DND-41 (cell line): Measurements from ENCODE around the gene GYS1.
A peak's percentile ranks its signal among the peaks of the same experiment; 100 is the strongest.

ENCODE experiments used
- ATAC-seq: fragments of 200-7000 bp; cut with Tn5 transposase; 3 replicates; pipeline ENCODE4 v1.9.1; 2021; ENCODE audit warnings: low read depth; ENCODE audit not compliant: insufficient read depth
- DNase-seq: peaks from one replicate; pipeline ENCODE4 v3.0.0-alpha.2; 2020
- H2AFZ ChIP-seq: 2 replicates; pipeline ENCODE4 v1.6.0; 2012; ENCODE audit warnings: low read depth, low read length
- H3K27ac ChIP-seq: 2 replicates; pipeline ENCODE4 v1.5.1; 2012; ENCODE audit warnings: low read length, inconsistent platforms
- H3K27me3 ChIP-seq: fragments of 200-600 bp; sonication (generic); 2 replicates; pipeline ENCODE4 v1.6.0; 2012; ENCODE audit warnings: low read length, mild to moderate bottlenecking, inconsistent platforms; ENCODE audit not compliant: insufficient read depth, poor library complexity
- H3K36me3 ChIP-seq: 2 replicates; pipeline ENCODE4 v1.5.1; 2012; ENCODE audit warnings: low read length, inconsistent platforms; ENCODE audit not compliant: insufficient read depth
- H3K4me1 ChIP-seq: 2 replicates; pipeline ENCODE4 v1.5.1; 2012; ENCODE audit warnings: mild to moderate bottlenecking, low read length; ENCODE audit not compliant: insufficient read depth
- H3K4me2 ChIP-seq: 2 replicates; pipeline ENCODE4 v1.6.0; 2012; ENCODE audit warnings: mild to moderate bottlenecking, moderate library complexity, low read length, inconsistent platforms; ENCODE audit not compliant: insufficient read depth
- H3K4me3 ChIP-seq, 2 experiments: fragments of 200-600 bp in 1 of 2; shearing (Covaris generic) in 1 of 2; 2 replicates each; pipeline ENCODE4 v1.5.1; 2012 to 2016; ENCODE audit warnings: inconsistent platforms in 2 of 2, low read length in 2 of 2, mild to moderate bottlenecking in 2 of 2, low read depth in 1 of 2, moderate library complexity in 1 of 2
- H3K79me2 ChIP-seq: 2 replicates; pipeline ENCODE4 v1.6.0; 2012; ENCODE audit warnings: low read length, inconsistent platforms; ENCODE audit not compliant: insufficient read depth
- H3K9ac ChIP-seq: 2 replicates; pipeline ENCODE4 v1.6.0; 2012; ENCODE audit warnings: low read depth, mild to moderate bottlenecking, inconsistent platforms, low read length, moderate library complexity
- H3K9me3 ChIP-seq: 2 replicates; pipeline ENCODE4 v1.5.1; 2012; ENCODE audit warnings: low read length, moderate library complexity, mild to moderate bottlenecking, inconsistent platforms; ENCODE audit not compliant: insufficient read depth, severe bottlenecking
- H4K20me1 ChIP-seq: 2 replicates; pipeline ENCODE4 v1.6.0; 2012; ENCODE audit warnings: low read length; ENCODE audit not compliant: insufficient read depth
- CTCF ChIP-seq: IDR thresholded peaks from 2 replicates; pipeline ENCODE4 v1.5.1; 2012; ENCODE audit warnings: borderline replicate concordance, low read length, moderate library complexity, mild to moderate bottlenecking; ENCODE audit not compliant: poor library complexity, severe bottlenecking; ENCODE audit errors: extremely low read depth
- EZH2 ChIP-seq: IDR thresholded peaks from 3 replicates; pipeline ENCODE4 v1.6.1; 2012; ENCODE audit warnings: borderline replicate concordance, low read depth, mild to moderate bottlenecking, moderate library complexity, low read length, inconsistent platforms; ENCODE audit not compliant: severe bottlenecking

The GYS1 gene

GRCh38 chr19:48990400-48990799 lies 2.7 kb downstream of the GYS1 start:
- no peak for TF ChIP-seq CTCF
- TF ChIP-seq EZH2 = no peak
- H3K9ac ChIP-seq = no peak overlapping the region
- H2AFZ ChIP-seq = no peak overlapping the region
- 0 out of 2 replicates have a peak overlapping the region, but pooled peaks have one; percentile 88 for H3K4me2 ChIP-seq
- no peak overlapping the region for H3K27ac ChIP-seq
- H3K79me2 ChIP-seq = peaks cover 44% of the 10 kb centered on the region
- ATAC-seq (no peak), DNase-seq (no peak)
- peaks cover 35% of the 10 kb centered on the region for H3K4me1 ChIP-seq
- no peaks in the 10 kb centered on the region for H3K27me3 ChIP-seq
- no peak overlapping the region for H3K4me3 ChIP-seq
- peaks cover 39% of the 10 kb centered on the region for H3K36me3 ChIP-seq
- no peaks in the 10 kb centered on the region for H3K9me3 ChIP-seq
- peaks cover 9% of the 10 kb centered on the region for H4K20me1 ChIP-seq

GRCh38 chr19:48989701-48990291 lies 3.3 kb downstream of the GYS1 start:
- Histone ChIP-seq H3K4me2 (no peak overlapping the region), H3K9me3 (no peaks in the 10 kb centered on the region), H3K27me3 (no peaks in the 10 kb centered on the region), H4K20me1 (peaks cover 3% of the 10 kb centered on the region), H3K27ac (no peak overlapping the region), H3K4me1 (peaks cover 29% of the 10 kb centered on the region), H3K79me2 (peaks cover 38% of the 10 kb centered on the region), H3K9ac (no peak overlapping the region), H3K4me3 (no peak overlapping the region), H3K36me3 (peaks cover 45% of the 10 kb centered on the region), H2AFZ (no peak overlapping the region)
- no peak for TF ChIP-seq EZH2
- TF ChIP-seq CTCF = no peak
- ATAC-seq (no peak), DNase-seq (no peak)

- no peak overlapping the region for H3K9ac ChIP-seq
- H3K79me2 ChIP-seq = peaks cover 29% of the 10 kb centered on the region
- peaks cover 48% of the 10 kb centered on the region for H3K36me3 ChIP-seq
- no peak overlapping the region for H3K4me3 ChIP-seq
- H4K20me1 ChIP-seq = peaks cover 3% of the 10 kb centered on the region; the same call in 1 of the 2 replicates
- no peak overlapping the region for H3K27ac ChIP-seq
- peaks cover 23% of the 10 kb centered on the region for H3K4me1 ChIP-seq
- DNase-seq (no peak), ATAC-seq (no peak)
- no peaks in the 10 kb centered on the region for H3K9me3 ChIP-seq
- no peak overlapping the region for H3K4me2 ChIP-seq
- TF ChIP-seq EZH2 (no peak), CTCF (no peak)
- no peaks in the 10 kb centered on the region for H3K27me3 ChIP-seq
- no peak overlapping the region for H2AFZ ChIP-seq
Measured at GRCh38 chr19:48988860-48989259, 4.2 kb downstream of the GYS1 start.

- H3K9ac ChIP-seq = no peak overlapping the region
- H3K4me3 ChIP-seq = no peak overlapping the region
- ATAC-seq (no peak), DNase-seq (no peak)
- no peak overlapping the region for H3K4me2 ChIP-seq
- no peak overlapping the region for H2AFZ ChIP-seq
- H3K9me3 ChIP-seq = no peaks in the 10 kb centered on the region
- TF ChIP-seq EZH2 (no peak), CTCF (no peak)
- H3K79me2 ChIP-seq = peaks cover 27% of the 10 kb centered on the region
- peaks cover 3% of the 10 kb centered on the region; the same call in 1 of the 2 replicates for H4K20me1 ChIP-seq
- peaks cover 52% of the 10 kb centered on the region for H3K36me3 ChIP-seq
- peaks cover 23% of the 10 kb centered on the region for H3K4me1 ChIP-seq
- H3K27me3 ChIP-seq = no peaks in the 10 kb centered on the region
- H3K27ac ChIP-seq = no peak overlapping the region
Measured at GRCh38 chr19:48988286-48988685, 4.8 kb downstream of the GYS1 start.
